Mucosa of descending colon (tissue), 3 donors: Measurements from ENCODE around the gene GLCCI1. TPM values are rescaled to one million over a fixed set of nuclear protein-coding genes. Genes with fewer than 3 reads are reported as not detected.

ENCODE experiments used
- ATAC-seq: fragments of 200-7000 bp; cut with Tn5 transposase; one replicate; pipeline ENCODE4 v1.9.1; 2020; ENCODE audit warnings: mild to moderate bottlenecking, moderate library complexity
- DNase-seq, 3 donors: peaks; one replicate each; pipeline ENCODE4 v3.0.0-alpha.2; 2020
- H3K36me3 ChIP-seq: fragments of 200-600 bp; one replicate; pipeline ENCODE4 v1.8.0; 2021; ENCODE audit warnings: low read depth, mild to moderate bottlenecking
- H3K4me1 ChIP-seq: fragments of 200-600 bp; one replicate; pipeline ENCODE4 v1.8.0; 2021; ENCODE audit warnings: low read depth, mild to moderate bottlenecking
- H3K4me3 ChIP-seq: fragments of 200-600 bp; one replicate; pipeline ENCODE4 v1.8.0; 2021; ENCODE audit warnings: mild to moderate bottlenecking
- H3K9me3 ChIP-seq: fragments of 200-600 bp; one replicate; pipeline ENCODE4 v1.8.0; 2021; ENCODE audit warnings: mild to moderate bottlenecking
- intact Hi-C, 2 donors: fragments of 100-400 bp; cut with DNase I in 1 of 2; cut with micrococcal nuclease in 1 of 2; formaldehyde crosslinking; loops; one replicate each; pipeline versions ENCODE4 v1.11.0 to v1.11.1; 2022; cut with DNase I, micrococcal nuclease
- total RNA-seq, 3 donors: library from RNA; stranded (reverse); fragmentation: NEBNext Ultra II Directional in 2 of 3; extraction: Animal tissue kit (Norgen Biotek cat#: 25700) in 2 of 3; gene quantifications; one replicate each; pipeline versions ENCODE4 v1.2.1 to v1.2.4, GENCODE V29; 2021 to 2023
- TF ChIP-seq, protein P1 (sequence below): fragments of 200-600 bp; IDR thresholded peaks from one replicate; pipeline ENCODE4 v1.8.0; 2022; ENCODE audit warnings: antibody characterized with exemption, mild to moderate bottlenecking
- donor health status: DM: no; HTN: no; CAD: no; lungs with moderate emphysema.
- donor health status: DM: no; HTN: no; CAD: no.
- donor health status: DM: no; HTN: yes; CAD: no.

GLCCI1 gene
- total RNA-seq, 3 donors from 2014 or later, result 9.2 to 14.0 (median 12.3) TPM

DNA sequence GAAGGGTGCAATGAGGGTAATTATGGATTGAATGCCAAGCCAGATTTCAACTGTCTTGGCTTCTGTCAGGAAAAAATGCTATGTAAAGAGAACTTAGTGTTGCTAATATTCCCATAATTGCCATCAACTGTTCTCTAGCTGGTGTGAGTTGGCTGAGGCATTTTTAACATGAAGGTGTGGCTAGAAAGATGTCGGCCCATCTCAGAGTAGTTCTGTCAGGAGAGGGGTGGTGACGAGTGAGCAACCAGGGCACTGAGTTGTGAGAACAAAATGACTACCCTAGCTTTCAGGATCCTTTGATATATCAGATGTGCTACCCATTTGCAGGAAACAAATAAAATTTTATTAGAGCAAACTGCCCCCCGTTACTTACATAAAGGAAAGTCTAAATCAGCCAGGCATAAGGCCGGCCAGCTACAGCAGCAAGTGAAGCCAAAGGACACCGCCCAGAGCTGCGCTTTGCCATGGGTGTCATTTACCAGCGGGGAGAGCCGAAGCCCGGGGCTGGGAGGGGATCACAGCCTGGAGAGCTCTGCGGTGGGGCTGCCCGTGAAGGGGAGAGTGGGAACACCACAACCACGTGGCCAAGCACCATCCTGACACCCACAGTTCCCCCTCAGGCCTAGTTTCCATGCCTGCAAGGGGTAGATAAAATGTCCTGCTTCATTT, 151.9 kb downstream of the GLCCI1 start:
- intact Hi-C loops, result no loop called here
- no peak for ATAC-seq
- H3K4me1 ChIP-seq, result no peaks in the 10 kb centered on the region
- H3K9me3 ChIP-seq, result no peaks in the 10 kb centered on the region
- no peaks in the 10 kb centered on the region for H3K36me3 ChIP-seq
- TF ChIP-seq, protein P1, sequence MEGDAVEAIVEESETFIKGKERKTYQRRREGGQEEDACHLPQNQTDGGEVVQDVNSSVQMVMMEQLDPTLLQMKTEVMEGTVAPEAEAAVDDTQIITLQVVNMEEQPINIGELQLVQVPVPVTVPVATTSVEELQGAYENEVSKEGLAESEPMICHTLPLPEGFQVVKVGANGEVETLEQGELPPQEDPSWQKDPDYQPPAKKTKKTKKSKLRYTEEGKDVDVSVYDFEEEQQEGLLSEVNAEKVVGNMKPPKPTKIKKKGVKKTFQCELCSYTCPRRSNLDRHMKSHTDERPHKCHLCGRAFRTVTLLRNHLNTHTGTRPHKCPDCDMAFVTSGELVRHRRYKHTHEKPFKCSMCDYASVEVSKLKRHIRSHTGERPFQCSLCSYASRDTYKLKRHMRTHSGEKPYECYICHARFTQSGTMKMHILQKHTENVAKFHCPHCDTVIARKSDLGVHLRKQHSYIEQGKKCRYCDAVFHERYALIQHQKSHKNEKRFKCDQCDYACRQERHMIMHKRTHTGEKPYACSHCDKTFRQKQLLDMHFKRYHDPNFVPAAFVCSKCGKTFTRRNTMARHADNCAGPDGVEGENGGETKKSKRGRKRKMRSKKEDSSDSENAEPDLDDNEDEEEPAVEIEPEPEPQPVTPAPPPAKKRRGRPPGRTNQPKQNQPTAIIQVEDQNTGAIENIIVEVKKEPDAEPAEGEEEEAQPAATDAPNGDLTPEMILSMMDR, result no peak
- DNase-seq, result no peak
- H3K4me3 ChIP-seq, result no peak overlapping the region

DNA sequence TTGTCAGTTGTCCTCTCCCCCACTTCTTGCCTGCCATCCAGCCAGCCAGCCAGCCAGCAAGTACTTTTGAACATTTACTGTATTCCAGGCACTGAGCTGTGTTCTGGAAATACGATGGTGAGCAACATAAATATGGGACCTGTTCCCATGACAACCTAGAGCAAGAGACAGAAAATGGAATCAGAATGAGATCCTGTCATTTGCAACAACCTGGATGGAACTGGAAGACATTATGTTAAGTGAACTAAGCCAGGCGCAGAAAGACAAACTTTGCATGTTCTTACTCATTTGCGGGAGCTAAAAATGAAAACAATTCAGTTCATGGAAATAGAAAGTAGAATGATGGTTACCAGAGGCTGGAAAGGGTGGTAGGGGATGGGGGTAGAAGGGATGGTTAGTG, 152.6 kb downstream of the GLCCI1 start:
- intact Hi-C loops, result no loop called here
- H3K4me3 ChIP-seq, result no peak overlapping the region
- TF ChIP-seq, protein P1, result no peak
- no peaks in the 10 kb centered on the region for H3K4me1 ChIP-seq
- ATAC-seq (no peak), DNase-seq (no peak)
- no peaks in the 10 kb centered on the region for H3K36me3 ChIP-seq
- no peaks in the 10 kb centered on the region for H3K9me3 ChIP-seq

DNA sequence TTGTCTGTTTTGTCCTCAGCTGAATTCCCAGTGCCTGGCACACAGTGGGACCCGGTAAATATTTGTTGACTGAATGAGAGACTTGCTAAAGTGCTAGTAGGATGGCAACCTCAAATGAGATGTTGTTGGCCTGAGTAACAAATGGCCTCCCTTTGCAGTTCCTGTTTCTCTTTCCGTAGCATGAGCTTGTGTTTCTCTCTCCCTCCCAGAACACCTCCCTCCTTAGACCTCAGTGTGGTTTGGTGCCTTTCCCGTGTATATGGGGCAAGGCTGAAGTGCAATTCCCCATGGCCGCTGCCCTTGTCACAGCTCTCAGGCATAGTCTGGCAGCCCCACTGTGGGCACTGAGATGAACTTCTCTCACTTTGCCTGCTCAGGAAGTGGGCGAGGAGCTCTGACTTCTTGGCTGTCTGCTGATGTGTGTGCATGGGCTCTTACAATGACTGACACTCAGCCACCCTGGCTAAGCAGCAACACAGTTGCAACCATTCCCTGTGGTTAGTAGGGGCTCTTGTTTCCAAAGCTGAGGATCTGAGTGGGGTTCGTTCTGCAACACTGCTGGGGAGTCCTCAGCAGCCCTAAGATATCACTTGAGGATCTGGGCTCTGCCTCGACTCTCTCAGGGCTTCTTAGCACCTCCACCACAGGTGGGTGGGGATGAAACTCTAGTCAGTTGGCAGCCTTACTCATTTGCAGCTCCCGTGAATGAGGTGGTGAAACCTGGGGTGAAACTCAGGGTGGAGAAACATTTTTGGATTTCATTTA, 157.3 kb downstream of the GLCCI1 start:
- Histone ChIP-seq H3K4me1 (no peaks in the 10 kb centered on the region), H3K4me3 (no peak overlapping the region), H3K9me3 (no peaks in the 10 kb centered on the region), H3K36me3 (no peaks in the 10 kb centered on the region)
- intact Hi-C loops, result no loop called here
- TF ChIP-seq, protein P1, result no peak
- ATAC-seq (peak; percentile 88), DNase-seq (peak; percentile 41 to 70 (median 48))

DNA sequence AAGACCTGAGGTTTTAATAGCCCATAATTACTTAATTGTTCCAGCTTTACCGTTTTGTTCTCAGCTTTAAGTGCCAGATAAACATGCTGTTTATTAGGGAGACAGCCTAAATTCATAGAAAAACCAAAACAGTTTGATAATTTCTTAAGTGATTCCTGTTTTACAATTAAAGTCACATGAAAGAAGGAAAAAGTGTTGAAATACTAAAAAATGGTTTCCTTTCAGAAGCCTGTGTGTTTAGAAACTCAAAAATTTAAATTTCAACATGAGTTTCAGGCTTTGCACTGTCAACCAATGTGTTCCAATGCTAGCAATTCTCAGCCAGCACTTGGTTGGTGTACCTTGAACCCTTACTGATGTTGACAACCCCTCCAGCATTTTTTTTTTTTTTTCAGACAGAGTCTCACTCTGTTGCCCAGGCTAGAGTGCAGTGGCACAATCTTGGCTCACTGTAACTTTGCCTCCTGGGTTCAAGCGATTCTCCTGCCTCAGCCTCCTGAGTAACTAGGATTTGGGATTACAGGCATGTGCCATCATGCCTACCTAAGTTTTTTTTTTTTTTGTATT, 158.1 kb downstream of the GLCCI1 start:
- TF ChIP-seq, protein P1, result no peak
- H3K4me1 ChIP-seq, result no peaks in the 10 kb centered on the region
- H3K4me3 ChIP-seq, result no peak overlapping the region
- H3K36me3 ChIP-seq, result no peaks in the 10 kb centered on the region
- intact Hi-C loops, result no loop called here
- no peak for DNase-seq
- no peaks in the 10 kb centered on the region for H3K9me3 ChIP-seq
- ATAC-seq, result no peak

DNA sequence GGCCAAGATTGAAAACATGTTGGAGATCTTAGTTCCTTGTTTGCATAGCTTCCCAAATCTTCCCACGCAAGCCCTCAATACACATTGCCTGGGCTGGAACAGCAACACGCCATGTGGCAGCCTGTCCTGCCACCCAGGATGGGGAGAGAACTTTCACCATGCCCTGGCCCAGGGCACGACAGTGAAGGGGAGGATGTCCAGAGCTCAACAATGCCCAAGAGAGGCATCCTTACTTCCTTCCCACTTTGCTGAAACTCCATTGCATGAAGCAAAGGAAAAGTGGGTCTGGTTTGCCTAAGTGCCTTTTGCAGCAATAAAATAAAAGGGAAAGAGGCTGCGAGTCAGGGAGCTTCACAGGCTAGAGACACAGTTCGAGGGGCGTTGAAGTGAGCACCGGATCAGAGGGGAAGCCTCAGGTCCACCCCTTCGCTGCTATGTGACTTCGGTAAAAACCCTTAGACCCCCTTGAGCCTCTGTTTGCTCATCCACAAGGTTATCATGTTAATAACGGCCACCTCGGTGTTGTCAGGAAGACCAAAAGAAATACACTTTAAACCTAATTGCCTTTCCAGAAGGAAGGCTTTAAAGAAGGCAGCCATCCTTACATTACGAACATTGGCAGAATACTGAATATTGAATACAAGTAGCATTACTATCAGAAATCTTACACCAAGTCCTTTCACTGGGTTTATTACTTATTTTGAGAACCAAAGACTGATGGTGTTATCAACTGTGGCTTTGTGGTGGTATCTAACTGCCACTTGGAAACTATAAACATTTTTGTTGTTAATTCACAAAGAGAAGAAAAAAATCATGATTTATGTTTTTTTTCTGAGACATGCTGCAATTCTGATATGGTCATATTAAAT, 160.1 kb downstream of the GLCCI1 start:
- ATAC-seq, result no peak
- H3K4me3 ChIP-seq, result no peak overlapping the region
- TF ChIP-seq, protein P1, result no peak

More for the DNA sequence above, 160.1 kb downstream of the GLCCI1 start:
- DNase-seq, result no peak
- intact Hi-C loops, result no loop called here
- Histone ChIP-seq H3K4me1 (no peaks in the 10 kb centered on the region), H3K36me3 (no peaks in the 10 kb centered on the region), H3K9me3 (no peaks in the 10 kb centered on the region)
